Natural killer cell (primary cell): ENCODE data around the gene IFNB1. TPM values are rescaled to one million over a fixed set of nuclear protein-coding genes. Genes with fewer than 3 reads are reported as not detected.
A peak's percentile ranks its signal among the peaks of the same experiment; 100 is the strongest.

Source experiments
- ATAC-seq, 3 donors: fragments of 150-1000 bp in 2 of 3; fragments of 200-7000 bp in 1 of 3; cut with Tn5 transposase; 1 replicate in 1 of 3; 2 replicates in 2 of 3; pipeline ENCODE4 v1.10.0; 2021; ENCODE audit warnings: mild to moderate bottlenecking in 2 of 3, moderate library complexity in 2 of 3
- DNase-seq, 2 donors: peaks; one replicate each; pipeline versions ENCODE4 v3.0.0 to v3.0.0-alpha.2; 2013 to 2021; ENCODE audit warnings: mixed read lengths in 1 of 2
- H3K27ac ChIP-seq: one replicate; pipeline ENCODE4 v1.5.1; 2013; ENCODE audit warnings: mild to moderate bottlenecking, low read length
- H3K27me3 ChIP-seq: one replicate; pipeline ENCODE4 v1.6.1; 2013; ENCODE audit warnings: low read length; ENCODE audit not compliant: control insufficient read depth, insufficient read depth
- H3K36me3 ChIP-seq: one replicate; pipeline ENCODE4 v1.6.1; 2013; ENCODE audit warnings: low read length; ENCODE audit not compliant: control insufficient read depth, insufficient read depth
- H3K4me1 ChIP-seq: one replicate; pipeline ENCODE4 v1.6.1; 2013; ENCODE audit warnings: low read length; ENCODE audit not compliant: control insufficient read depth, insufficient read depth
- H3K4me3 ChIP-seq: one replicate; pipeline ENCODE4 v1.5.1; 2013; ENCODE audit warnings: low read length
- H3K9me3 ChIP-seq: one replicate; pipeline ENCODE4 v1.6.1; 2013; ENCODE audit warnings: low read length; ENCODE audit not compliant: control insufficient read depth, insufficient read depth
- H3K27ac Mint-ChIP-seq, 2 donors: one replicate each; pipeline ENCODE4 v1.8.0; 2022; ENCODE audit warnings: mild to moderate bottlenecking in 2 of 2, mixed read lengths in 2 of 2, moderate library complexity in 1 of 2
- H3K27me3 Mint-ChIP-seq, 2 donors: one replicate each; pipeline ENCODE4 v1.8.0; 2022; ENCODE audit warnings: low read depth in 2 of 2, mixed read lengths in 2 of 2
- H3K36me3 Mint-ChIP-seq: one replicate; pipeline ENCODE4 v1.8.0; 2022; ENCODE audit warnings: mixed read lengths
- H3K4me1 Mint-ChIP-seq, 2 donors: one replicate each; pipeline ENCODE4 v1.8.0; 2022; ENCODE audit warnings: mixed read lengths in 2 of 2
- H3K4me3 Mint-ChIP-seq: one replicate; pipeline ENCODE4 v1.8.0; 2022; ENCODE audit warnings: mild to moderate bottlenecking, moderate library complexity, mixed read lengths
- H3K9me3 Mint-ChIP-seq, 2 donors: one replicate each; pipeline ENCODE4 v1.8.0; 2022; ENCODE audit warnings: mixed read lengths in 2 of 2
- CTCF ChIP-seq: fragments of 200-600 bp; IDR thresholded peaks from one replicate; pipeline ENCODE4 v1.8.0; 2022; ENCODE audit warnings: antibody characterized with exemption
- WGBS: methylation state at CpG from one replicate; pipeline ENCODE4 v1.1.7; 2013; ENCODE audit warnings: missing lambda C conversion rate; ENCODE audit not compliant: insufficient coverage; 5-methylcytosine and 5-hydroxymethylcytosine counted together
- intact Hi-C: fragments of 100-400 bp; cut with micrococcal nuclease; formaldehyde crosslinking; loops from one replicate; pipeline ENCODE4 v1.14.2; 2022
- total RNA-seq, 4 donors: library from RNA; stranded (reverse); fragments of 120-200 nt in 1 of 4; gene quantifications; one replicate each; pipeline versions ENCODE4 v1.2.3 to v1.2.4, GENCODE V29; 2013 to 2022

The IFNB1 gene
- total RNA-seq, result not detected
- 0.11 TPM for total RNA-seq (2013)

- H3K4me3 ChIP-seq, result no peak within 1 kb of the TSS
- WGBS, result 88% methylated on average over 2 of the region's 3 CpGs
- Mint-ChIP-seq H3K4me1 (peaks cover 14 to 26% of the 10 kb centered on the region in 2 donors), H3K27me3 (no peaks in the 10 kb centered on the region), H3K9me3 (no peaks in the 10 kb centered on the region), H3K4me3 (no peak within 1 kb of the TSS), H3K27ac (peak within 1 kb of the TSS in 1 of 2 donors; percentile 19), H3K36me3 (no peaks in the 10 kb centered on the region)
- intact Hi-C loops, result no loop called here
- no peaks in the 10 kb centered on the region for H3K36me3 ChIP-seq
- H3K27ac ChIP-seq, result no peak within 1 kb of the TSS
- no peaks in the 10 kb centered on the region for H3K27me3 ChIP-seq
- no peak for DNase-seq
- TF ChIP-seq CTCF, result no peak
- H3K4me1 ChIP-seq, result peaks cover 4% of the 10 kb centered on the region
- H3K9me3 ChIP-seq, result no peaks in the 10 kb centered on the region
- no peak for ATAC-seq
Measured at GRCh38 chr9:21077781-21078180, at the start of gene IFNB1. IFNB1 (minus strand) TSS chr9:21077942; CDS start chr9:21077869, 73 bp downstream.

DNA sequence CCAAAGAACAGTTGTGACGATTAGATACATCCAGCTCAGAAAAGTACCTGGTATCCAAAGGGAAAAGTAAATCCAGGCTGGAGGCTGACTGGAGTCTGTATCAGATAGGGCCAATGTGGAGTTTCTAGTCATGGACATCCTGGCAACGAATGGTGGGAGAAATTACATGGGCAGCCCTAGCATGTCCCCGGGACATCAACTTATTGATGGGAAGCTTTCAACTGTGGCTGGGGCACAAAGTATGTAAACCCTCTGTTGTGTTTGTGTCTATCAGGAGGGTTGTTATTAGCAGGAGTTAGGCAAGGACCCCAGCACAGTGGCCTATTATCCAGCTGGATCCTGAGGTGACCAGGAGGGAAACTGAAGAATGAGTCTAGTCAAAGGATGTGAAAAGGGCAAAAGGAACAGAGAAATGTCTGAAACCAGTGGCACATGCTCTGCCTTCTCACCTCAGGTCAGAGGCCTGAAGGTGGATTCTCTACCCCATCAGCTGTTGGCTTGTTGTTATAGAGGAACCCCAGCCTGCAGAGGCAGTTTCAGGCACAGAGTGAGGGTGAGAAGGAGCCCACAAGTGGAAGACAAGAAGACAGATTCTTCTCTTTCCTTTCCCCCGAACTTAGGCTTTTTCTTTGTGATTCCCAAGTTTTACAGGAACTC lies 44.0 kb upstream of the IFNB1 start:
- H3K27me3 ChIP-seq, result peaks cover 6% of the 10 kb centered on the region
- no peak overlapping the region for H3K27ac Mint-ChIP-seq
- H3K27me3 Mint-ChIP-seq, result peaks cover 11 to 34% of the 10 kb centered on the region in 2 donors
- no peak overlapping the region for H3K4me3 ChIP-seq
- DNase-seq (no peak), ATAC-seq (no peak)
- intact Hi-C loops, result no loop called here
- no peak overlapping the region for H3K27ac ChIP-seq
- WGBS, result 76% methylated on average over 4 of the region's 4 CpGs
- peaks cover 12% of the 10 kb centered on the region for H3K4me1 ChIP-seq
- H3K9me3 ChIP-seq, result no peaks in the 10 kb centered on the region
- no peaks in the 10 kb centered on the region for H3K36me3 ChIP-seq
- no peak for TF ChIP-seq CTCF
- no peaks in the 10 kb centered on the region for H3K36me3 Mint-ChIP-seq
- H3K4me3 Mint-ChIP-seq, result no peak overlapping the region
- H3K4me1 Mint-ChIP-seq, result no peaks in the 10 kb centered on the region
- no peaks in the 10 kb centered on the region for H3K9me3 Mint-ChIP-seq

DNA sequence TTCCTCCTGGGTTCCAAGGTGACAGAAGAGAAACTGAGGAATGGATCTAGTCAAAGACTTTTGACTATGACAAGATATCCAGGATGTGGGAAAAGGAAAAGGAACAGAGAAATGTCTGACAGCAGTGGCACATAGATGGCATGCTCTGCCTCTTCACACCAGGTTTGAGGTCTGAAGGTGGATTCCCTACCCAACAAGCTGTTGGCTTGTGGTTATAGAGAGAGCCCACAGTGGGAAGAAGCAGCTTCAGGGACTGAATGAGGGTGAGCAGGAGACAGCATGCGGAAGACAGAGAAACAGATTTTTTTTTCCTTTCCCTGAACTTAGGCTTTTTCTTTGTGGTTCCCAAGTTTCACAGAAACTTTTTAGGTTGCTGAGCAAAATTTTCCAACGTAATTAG lies 43.3 kb upstream of the IFNB1 start:
- intact Hi-C loops, result no loop called here
- Histone ChIP-seq H3K27me3 (peaks cover 6% of the 10 kb centered on the region), H3K9me3 (no peaks in the 10 kb centered on the region), H3K36me3 (no peaks in the 10 kb centered on the region), H3K4me1 (peaks cover 12% of the 10 kb centered on the region), H3K4me3 (no peak overlapping the region), H3K27ac (no peak overlapping the region)
- Mint-ChIP-seq H3K4me3 (no peak overlapping the region), H3K27ac (no peak overlapping the region), H3K4me1 (no peaks in the 10 kb centered on the region), H3K36me3 (no peaks in the 10 kb centered on the region), H3K27me3 (peaks cover 9 to 30% of the 10 kb centered on the region in 2 donors), H3K9me3 (no peaks in the 10 kb centered on the region)
- DNase-seq (no peak), ATAC-seq (peak in 1 of 3 donors; percentile 47)
- TF ChIP-seq CTCF, result no peak
- WGBS, result 50% methylated on average over 1 of the region's 2 CpGs
